GM19351 (cell line): Measurements from ENCODE around the gene ZNF830.
"Not testable (repeated sequence)": the region's sequence is repeated elsewhere in the genome, so short reads cannot be mapped to it uniquely, and the experiment has no call there.

Experiments used
- ATAC-seq: cut with Tn5 transposase; IDR thresholded peaks from one replicate; pipeline ENCODE4 v1.9.1; 2021; ENCODE audit warnings: mild to moderate bottlenecking, moderate library complexity; ENCODE audit not compliant: unreplicated experiment

The ZNF830 gene

DNA sequence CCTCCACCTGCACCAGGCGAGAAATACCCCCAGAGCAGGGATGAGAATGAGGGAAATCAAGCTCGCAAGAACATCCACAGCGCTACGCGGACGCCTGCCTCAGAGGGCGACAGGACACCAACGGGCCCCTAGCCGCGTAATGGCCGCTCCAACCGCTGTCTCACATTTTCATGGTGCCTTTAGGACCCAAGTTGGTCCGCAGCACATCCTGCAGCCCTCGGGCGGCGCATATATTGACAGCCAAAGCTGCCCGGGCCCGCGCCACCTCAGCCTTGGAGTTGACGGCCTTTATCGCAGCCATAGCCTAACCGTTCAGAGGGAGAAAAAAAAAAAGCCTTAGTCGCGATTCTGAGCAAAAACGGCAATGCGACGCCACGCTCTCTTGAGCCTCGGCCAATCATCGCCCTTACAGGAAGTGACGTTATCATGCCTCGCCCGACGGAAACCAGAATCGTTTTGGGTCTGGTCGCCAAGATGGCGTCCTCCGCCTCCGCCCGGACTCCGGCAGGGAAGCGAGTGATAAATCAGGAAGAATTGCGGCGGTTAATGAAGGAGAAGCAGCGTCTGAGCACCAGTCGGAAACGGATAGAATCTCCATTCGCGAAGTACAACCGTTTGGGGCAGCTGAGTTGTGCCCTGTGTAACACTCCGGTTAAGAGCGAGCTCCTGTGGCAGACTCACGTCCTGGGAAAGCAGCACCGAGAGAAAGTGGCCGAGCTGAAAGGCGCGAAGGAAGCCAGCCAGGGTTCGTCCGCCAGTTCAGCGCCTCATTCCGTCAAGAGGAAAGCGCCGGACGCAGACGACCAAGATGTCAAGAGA is at the start of gene ZNF830, which contains the start of gene CCT6B:
Gene ZNF830 (plus strand): TSS at position 448 of the 819 bp plus-strand sequence. CDS start 27 bp downstream, at position 475.
Gene CCT6B (minus strand): TSS at position 368 of the 819 bp plus-strand sequence. CDS start 67 bp downstream, at position 301.
- ATAC-seq, result peak; percentile 92

- no peak for ATAC-seq
Observed at GRCh38 chr17:34913001-34913400, 48.3 kb upstream of the ZNF830 start.

GRCh38 chr17:34916120-34916519 is 45.2 kb upstream of the ZNF830 start:
- no peak for ATAC-seq

GRCh38 chr17:34917381-34917780 is 44.0 kb upstream of the ZNF830 start:
- no peak for ATAC-seq

GRCh38 chr17:34920676-34921075 is 40.7 kb upstream of the ZNF830 start:
- no peak for ATAC-seq

DNA sequence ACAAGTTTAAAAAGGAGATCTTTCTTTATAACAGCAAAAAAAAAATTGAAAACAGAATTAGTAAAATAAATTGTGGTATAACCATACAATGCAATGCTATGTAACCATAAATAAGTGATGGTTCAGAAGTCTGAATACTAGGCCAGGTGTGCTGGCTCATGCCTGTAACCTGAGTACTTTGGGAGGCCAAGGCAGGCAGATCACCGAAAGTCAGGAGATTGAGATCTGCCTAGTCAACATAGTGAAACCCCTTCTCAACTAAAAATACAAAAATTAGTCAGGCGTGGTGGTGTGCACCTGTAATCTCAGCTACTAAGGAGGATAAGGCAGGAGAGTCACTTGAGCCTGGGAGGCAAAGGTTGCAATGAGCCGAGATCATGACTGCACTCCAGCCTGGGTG is 34.7 kb upstream of the ZNF830 start:
- no peak for ATAC-seq

GRCh38 chr17:34930283-34930682 is 31.1 kb upstream of the ZNF830 start:
- ATAC-seq, result no peak

- ATAC-seq, result not testable (repeated sequence)
Observed at GRCh38 chr17:34950780-34951179, 10.6 kb upstream of the ZNF830 start.

DNA sequence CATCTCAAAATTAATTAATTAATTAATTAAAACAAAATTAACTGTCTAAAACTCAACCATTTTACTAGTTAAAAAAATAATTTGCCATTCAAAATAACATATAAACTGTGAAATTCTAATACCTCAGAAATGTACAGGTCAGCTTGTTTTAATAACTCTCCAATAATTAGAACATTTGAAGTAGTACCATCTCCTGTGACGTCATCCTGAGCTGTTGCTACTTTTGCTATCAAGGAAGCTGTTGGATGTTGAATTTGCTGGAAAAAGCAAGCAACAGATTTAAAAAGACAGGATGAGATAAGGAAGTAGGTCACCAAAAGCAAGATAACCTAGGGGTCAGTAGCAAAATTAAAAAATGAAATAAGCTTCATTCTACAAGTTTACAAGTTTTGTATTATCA is 2.9 kb upstream of the ZNF830 start:
- ATAC-seq, result no peak

DNA sequence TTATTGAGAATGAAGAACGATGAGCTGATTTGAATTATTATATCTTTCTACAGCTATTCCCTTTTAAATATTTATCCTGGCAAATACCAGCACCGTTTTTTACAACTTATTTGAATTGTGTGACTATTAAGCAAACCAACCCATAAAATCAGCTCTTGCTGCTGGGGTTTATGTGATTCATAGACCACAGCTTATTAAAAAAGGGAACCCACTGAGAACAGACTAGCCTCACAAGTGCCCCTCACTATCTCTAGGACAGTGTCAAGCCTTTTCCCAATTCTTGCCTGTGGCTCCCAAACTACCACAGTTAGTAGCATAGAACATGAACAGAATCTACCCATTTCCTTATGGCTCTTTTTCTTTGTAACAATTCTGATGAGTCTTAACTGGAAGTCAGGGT is 12.8 kb downstream of the ZNF830 start:
- ATAC-seq, result no peak

DNA sequence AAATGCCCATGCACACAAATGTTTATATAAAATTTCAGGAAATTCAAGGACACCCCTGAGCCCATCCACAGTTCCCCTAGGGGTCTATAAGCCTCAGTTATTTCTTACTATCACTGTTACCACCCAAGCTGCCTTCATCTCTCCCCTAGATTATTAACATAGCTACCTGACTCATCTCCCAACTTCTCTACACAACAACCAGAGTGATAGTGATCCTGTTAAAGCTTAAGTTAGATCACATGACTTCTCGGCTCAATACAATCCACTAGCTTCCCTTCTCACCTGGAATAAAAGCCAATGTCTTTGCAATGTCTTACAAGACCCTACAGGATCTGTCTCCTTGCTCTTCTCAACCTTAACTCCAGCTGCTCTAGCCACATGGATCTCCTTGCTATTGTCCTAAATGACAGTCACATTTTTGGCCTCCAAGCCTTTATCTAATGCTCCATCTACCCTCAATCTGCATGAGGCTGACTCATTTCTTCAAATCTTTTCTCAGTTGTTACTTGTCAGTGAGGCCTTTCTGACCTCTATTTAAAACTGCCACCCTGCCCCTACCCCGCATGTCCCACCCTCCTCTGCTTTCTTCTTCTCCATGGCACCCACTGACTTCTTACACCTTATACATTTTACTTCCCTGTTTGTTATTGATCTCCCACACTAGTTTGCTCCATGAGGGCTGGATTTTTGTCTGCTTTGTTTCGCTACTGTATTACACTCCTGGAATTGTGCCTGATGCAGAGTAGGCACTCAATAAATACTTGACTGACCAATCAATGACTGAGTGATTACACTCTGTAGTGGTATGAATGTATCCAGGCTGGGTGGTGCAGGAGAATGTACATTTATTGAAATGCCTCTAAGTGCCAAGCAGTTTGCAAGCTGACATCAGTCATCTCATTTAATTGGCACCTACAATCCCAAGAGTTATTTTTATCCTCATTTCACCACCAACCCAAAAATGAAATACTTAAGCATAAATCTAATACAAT is 13.8 kb downstream of the ZNF830 start:
- ATAC-seq, result no peak

- ATAC-seq, result no peak
Observed at GRCh38 chr17:34979153-34979552, 17.8 kb downstream of the ZNF830 start.

GRCh38 chr17:34979650-34980352 is 18.5 kb downstream of the ZNF830 start:
- no peak for ATAC-seq

- peak; percentile 75 for ATAC-seq
Observed at GRCh38 chr17:34980353-34980680, 19.0 kb downstream of the ZNF830 start, which contains the start of gene LIG3. Gene LIG3, plus strand, starts transcription at chr17:34980512. Its CDS starts 2,494 bp downstream, at chr17:34983006.

DNA sequence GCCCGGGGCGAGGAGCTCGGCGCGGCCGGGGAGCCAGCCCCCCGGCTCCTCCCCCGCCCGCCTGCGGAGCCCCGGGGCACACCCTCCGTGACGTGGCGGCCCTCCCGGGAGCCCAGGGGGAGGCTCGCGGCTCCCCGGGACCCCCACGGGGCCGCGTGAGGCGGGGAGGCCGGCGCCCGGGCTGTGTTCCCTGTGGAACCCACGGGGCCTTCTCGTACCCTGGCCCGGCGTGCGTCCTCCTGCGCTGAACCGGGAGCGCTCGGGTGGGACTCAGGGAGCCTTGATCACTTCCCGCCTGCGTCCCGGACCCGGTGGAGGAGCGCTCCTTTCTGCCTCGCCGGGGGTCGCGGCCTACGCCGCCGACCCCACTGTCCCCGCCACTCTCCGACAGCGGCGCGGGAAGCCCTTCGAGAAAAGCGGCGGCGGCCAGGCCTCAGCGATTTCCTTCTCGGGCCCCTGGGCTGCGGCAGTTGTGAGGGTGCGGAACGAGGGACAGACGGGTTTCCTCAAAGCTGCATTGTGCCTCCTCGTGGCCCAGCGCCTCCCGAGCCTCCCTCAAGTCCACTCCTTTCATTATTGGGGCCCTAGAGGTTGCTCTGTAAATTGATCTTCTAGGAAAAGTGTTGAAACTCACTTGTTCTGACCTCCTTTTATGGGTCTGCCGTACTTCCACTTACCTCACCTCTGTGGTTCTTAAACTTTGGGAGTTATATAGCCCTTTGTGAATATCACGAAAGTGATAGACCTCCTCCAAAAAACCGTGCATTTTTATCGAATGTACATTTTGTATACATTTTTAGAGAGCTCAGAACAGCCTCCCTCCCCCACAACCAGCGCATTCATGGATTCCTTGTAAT is 19.6 kb downstream of the ZNF830 start:
- peak; percentile 71 for ATAC-seq

- ATAC-seq, result no peak
Observed at GRCh38 chr17:34981538-34982241, 20.4 kb downstream of the ZNF830 start.

- ATAC-seq, result no peak
Observed at GRCh38 chr17:34987232-34987631, 25.9 kb downstream of the ZNF830 start.

- no peak for ATAC-seq
Observed at GRCh38 chr17:34988644-34989043, 27.3 kb downstream of the ZNF830 start.

- no peak for ATAC-seq
Observed at GRCh38 chr17:34989473-34989872, 28.1 kb downstream of the ZNF830 start.
